HepG2 (cell line): Measurements from ENCODE around the gene CPNE5. TPM values are rescaled to one million over a fixed set of nuclear protein-coding genes. Genes with fewer than 3 reads are reported as not detected.

Experiments
- ATAC-seq: fragments of 200-7000 bp; cut with Tn5 transposase; 3 replicates; pipeline ENCODE4 v1.9.1; 2020; ENCODE audit warnings: mild to moderate bottlenecking, moderate library complexity
- BruUV-seq: library from RNA; stranded (reverse); fragments of 400-500 nt; replicated peaks from 2 replicates; lab custom pipeline; 2021; lab: Mats Ljungman, UMichigan
- CTCF ChIA-PET: fragments of 300-600 bp; formaldehyde crosslinking; extraction: SDS; loops from one replicate; lab custom pipeline; 2021; ENCODE audit warnings: low total read pairs, inconsistent platforms, low intra/inter-chr PET ratio; lab: Yijun Ruan, JAX
- POLR2A ChIA-PET: fragments of 350-600 bp; sonication (Branson Sonifier 250); formaldehyde crosslinking; loops from one replicate; lab custom pipeline; 2020; ENCODE audit warnings: antibody characterized with exemption, inconsistent platforms; lab: Yijun Ruan, JAX
- DNase-seq: peaks from one replicate; pipeline ENCODE4 v3.0.0-alpha.2; 2015; ENCODE audit warnings: low spot score
- FAIRE-seq: peaks from 3 replicates; lab custom pipeline; 2011; peaks lifted over from hg19 to GRCh38; lab: Jason Lieb, UNC
- H2AFZ ChIP-seq: one replicate; pipeline ENCODE4 v1.6.1; 2011; ENCODE audit warnings: low read length, inconsistent platforms
- H3K27ac ChIP-seq: fragments of 300-600 bp; 3 replicates; pipeline ENCODE4 v1.8.0; 2011; ENCODE audit warnings: mixed run types, mild to moderate bottlenecking, mixed read lengths, low read length, inconsistent platforms; ENCODE audit not compliant: insufficient read depth; ENCODE audit errors: extremely low read length
- H3K27me3 ChIP-seq, 2 experiments: fragments of 200-600 bp in 1 of 2; 2 replicates in 1 of 2; 3 replicates in 1 of 2; pipeline versions ENCODE4 v1.6.0 to v1.8.0; 2011; ENCODE audit warnings: low read length in 2 of 2, mild to moderate bottlenecking in 2 of 2, moderate library complexity in 2 of 2, inconsistent platforms in 1 of 2; ENCODE audit not compliant: insufficient read depth in 2 of 2, control insufficient read depth in 1 of 2
- H3K36me3 ChIP-seq, 2 experiments: fragments of 200-600 bp in 1 of 2; replicated peaks in 1 of 2; 2 replicates in 1 of 2; 3 replicates in 1 of 2; pipeline versions ENCODE4 v1.5.1 to v1.8.0; 2011; ENCODE audit warnings: low read length in 2 of 2, inconsistent platforms in 1 of 2; ENCODE audit not compliant: insufficient read depth in 2 of 2, control insufficient read depth in 1 of 2
- H3K4me1 ChIP-seq: 2 replicates; pipeline ENCODE4 v1.5.1; 2012; ENCODE audit warnings: low read length, inconsistent platforms; ENCODE audit not compliant: insufficient read depth
- H3K4me2 ChIP-seq: 2 replicates; pipeline ENCODE4 v1.6.0; 2011; ENCODE audit warnings: low read depth, low read length, inconsistent platforms
- H3K4me3 ChIP-seq, 3 experiments: fragments of 200-600 bp in 1 of 3; sonication (generic), shearing (Covaris generic) in 1 of 3; replicated peaks in 1 of 3; 2 replicates each; pipeline ENCODE4 v1.5.1; 2011 to 2016; ENCODE audit warnings: low read length in 3 of 3, inconsistent platforms in 2 of 3, low read depth in 2 of 3, mild to moderate bottlenecking in 2 of 3, control low read depth in 1 of 3, mixed read lengths in 1 of 3; ENCODE audit not compliant: insufficient read depth in 1 of 3
- H3K79me2 ChIP-seq: one replicate; pipeline ENCODE4 v1.6.1; 2011; ENCODE audit warnings: low read length, inconsistent platforms; ENCODE audit not compliant: insufficient read depth
- H3K9ac ChIP-seq: 2 replicates; pipeline ENCODE4 v1.6.0; 2011; ENCODE audit warnings: mild to moderate bottlenecking, low read depth, low read length, inconsistent platforms; ENCODE audit not compliant: insufficient read depth
- H3K9me3 ChIP-seq: 2 replicates; pipeline ENCODE4 v1.5.1; 2012; ENCODE audit warnings: mild to moderate bottlenecking, low read length
- H4K20me1 ChIP-seq: 2 replicates; pipeline ENCODE4 v1.6.0; 2011; ENCODE audit warnings: inconsistent platforms, mild to moderate bottlenecking, low read length, moderate library complexity; ENCODE audit not compliant: insufficient read depth
- BRD4 ChIP-seq: sonication (generic); formaldehyde crosslinking; IDR thresholded peaks from 2 replicates; pipeline ENCODE4 v1.4.0; 2020; ENCODE audit warnings: missing genetic modification reagents
- ETV5 ChIP-seq: IDR thresholded peaks from 2 replicates; pipeline ENCODE4 v1.6.1; 2018; ENCODE audit warnings: missing biosample characterization, missing genetic modification reagents, inconsistent platforms, borderline replicate concordance
- HBP1 ChIP-seq: IDR thresholded peaks from 2 replicates; pipeline ENCODE4 v1.6.1; 2016; ENCODE audit warnings: low read depth, control low read depth
- HOXA5 ChIP-seq: sonication (generic); formaldehyde crosslinking; IDR thresholded peaks from 2 replicates; pipeline ENCODE4 v1.4.0; 2020; ENCODE audit warnings: missing genetic modification reagents
- PLRG1 ChIP-seq: fragments of 450-650 bp; conservative IDR thresholded peaks from 2 replicates; pipeline ENCODE4 v1.6.1; 2016
- RFX5 ChIP-seq: IDR thresholded peaks from 2 replicates; pipeline ENCODE4 v1.6.1; 2011; ENCODE audit warnings: low read depth, low read length, improper control_type of control experiment
- RFXANK ChIP-seq: IDR thresholded peaks from 2 replicates; pipeline ENCODE4 v1.6.1; 2016
- SMYD3 ChIP-seq: sonication (generic); formaldehyde crosslinking; IDR thresholded peaks from 2 replicates; pipeline ENCODE4 v1.8.1; 2023; ENCODE audit warnings: mild to moderate bottlenecking, missing genetic modification reagents
- SNAI1 ChIP-seq: sonication (generic); formaldehyde crosslinking; IDR thresholded peaks from 2 replicates; pipeline ENCODE4 v1.5.0; 2020; ENCODE audit warnings: mild to moderate bottlenecking, missing genetic modification reagents, borderline replicate concordance
- TEF ChIP-seq: sonication (generic); formaldehyde crosslinking; IDR thresholded peaks from 2 replicates; pipeline ENCODE4 v1.5.0; 2020; ENCODE audit warnings: missing genetic modification reagents
- ZBTB14 ChIP-seq: sonication (generic); formaldehyde crosslinking; IDR thresholded peaks from 2 replicates; pipeline ENCODE4 v1.4.0; 2020; ENCODE audit warnings: missing genetic modification reagents
- ZNF3 ChIP-seq: IDR thresholded peaks from 2 replicates; pipeline ENCODE4 v1.7.0; 2017; ENCODE audit warnings: inconsistent platforms
- ZNF333 ChIP-seq: sonication (generic); formaldehyde crosslinking; IDR thresholded peaks from 2 replicates; pipeline ENCODE4 v1.4.0; 2020; ENCODE audit warnings: mild to moderate bottlenecking, missing genetic modification reagents, borderline replicate concordance
- ZNF878 ChIP-seq: sonication (generic); formaldehyde crosslinking; IDR thresholded peaks from 2 replicates; pipeline ENCODE4 v1.8.1; 2023; ENCODE audit warnings: mild to moderate bottlenecking, missing genetic modification reagents, moderate library complexity
- WGBS: methylation state at CpG from one replicate; pipeline ENCODE4 v1.1.6; 2017; ENCODE audit warnings: low lambda C conversion rate; 5-methylcytosine and 5-hydroxymethylcytosine counted together
- in situ Hi-C: cut with HindIII; loops from 2 replicates; pipeline ENCODE4 v1.10.0; 2017; ENCODE audit warnings: low pct_unique_long_range_greater_than_20kb; ENCODE audit not compliant: extremely low pct_ligation_motif_present
- intact Hi-C: fragments of 100-400 bp; cut with micrococcal nuclease; formaldehyde crosslinking; loops from one replicate; pipeline ENCODE4 v1.10.0; 2022; ENCODE audit not compliant: unreplicated experiment
- polyA plus RNA-seq, 8 experiments: library from polyadenylated mRNA; depleted of rRNA in 3 of 8; stranded (reverse) in 7 of 8; unstranded in 1 of 8; fragments of >200 nt; fragmentation: Illumina TruSeq in 4 of 8; extraction: Trizol in 4 of 8; gene quantifications; 2 replicates each; pipeline versions ENCODE4 v1.2.1 to v1.2.3, GENCODE V29; 2011 to 2016; ENCODE audit warnings: low read depth in 4 of 8, missing spikeins in 1 of 8, mixed read lengths in 1 of 8; ENCODE audit not compliant: insufficient read depth in 1 of 8
- total RNA-seq, 5 experiments: library from RNA; depleted of rRNA; stranded (reverse); fragments of >200 nt; fragmentation: Illumina TruSeq; extraction: Trizol; gene quantifications; 2 replicates each; pipeline ENCODE4 v1.2.3, GENCODE V29; 2016; ENCODE audit warnings: low read depth in 1 of 5

The CPNE5 gene
- total and polyA plus RNA-seq, 2 of the 13 experiments (the other 11 are each of a cell fraction or from before 2014, with no cell fraction given): 0.16 TPM; not detected in 1

- H3K27me3 ChIP-seq: peaks cover 8 to 14% of the 10 kb centered on the region in 2 experiments
- POLR2A ChIA-PET: no interaction called here
- TF ChIP-seq ZNF3: no peak
- TF ChIP-seq ZNF333 (CRISPR knock-in tag): no peak
- TF ChIP-seq, all 625 proteins: peak for 0
- Histone ChIP-seq H3K27ac (no peak overlapping the region), H3K4me3 (no peak overlapping the region), H3K4me2 (no peak overlapping the region), H3K9ac (no peak overlapping the region), H3K79me2 (no peaks in the 10 kb centered on the region), H3K36me3 (no peaks in the 10 kb centered on the region), H3K9me3 (no peaks in the 10 kb centered on the region), H2AFZ (no peak overlapping the region), H4K20me1 (no peaks in the 10 kb centered on the region), H3K4me1 (peaks cover 28% of the 10 kb centered on the region)
- no TSS peak for BruUV-seq
- 62% methylated on average over 19 of the region's 19 CpGs for WGBS
- DNase-seq (no peak), ATAC-seq (no peak), FAIRE-seq (no peak)
- intact Hi-C loops (no loop called here), in situ Hi-C loops (no loop called here)
- CTCF ChIA-PET: no interaction called here
Measured at GRCh38 chr6:36844232-36845170, 5.3 kb upstream of the CPNE5 start.

- H4K20me1 ChIP-seq: no peaks in the 10 kb centered on the region
- ChIA-PET POLR2A (no interaction called here), CTCF (no interaction called here)
- ATAC-seq: no peak
- no peaks in the 10 kb centered on the region for H3K79me2 ChIP-seq
- no peak for DNase-seq
- H3K9ac ChIP-seq: no peak overlapping the region
- H3K36me3 ChIP-seq: no peaks in the 10 kb centered on the region
- peaks cover 25% of the 10 kb centered on the region for H3K4me1 ChIP-seq
- in situ Hi-C loops (no loop called here), intact Hi-C loops (no loop called here)
- no peak for FAIRE-seq
- 62% methylated on average over 4 of the region's 4 CpGs for WGBS
- peaks cover 15 to 27% of the 10 kb centered on the region in 2 experiments for H3K27me3 ChIP-seq
- no peak overlapping the region for H3K27ac ChIP-seq
- H3K9me3 ChIP-seq: no peaks in the 10 kb centered on the region
- H3K4me2 ChIP-seq: no peak overlapping the region
- BruUV-seq: no TSS peak
- no peak overlapping the region for H2AFZ ChIP-seq
- H3K4me3 ChIP-seq: no peak overlapping the region
- TF ChIP-seq RFXANK (CRISPR knock-in tag) (no peak), TEF (CRISPR knock-in tag) (no peak), BRD4 (CRISPR knock-in tag) (no peak), ETV5 (CRISPR knock-in tag) (no peak), SMYD3 (CRISPR knock-in tag) (no peak), RFX5 (no peak), SNAI1 (CRISPR knock-in tag) (no peak), ZNF878 (CRISPR knock-in tag) (no peak), HOXA5 (no peak), PLRG1 (no peak), ZBTB14 (CRISPR knock-in tag) (no peak), HBP1 (CRISPR knock-in tag) (no peak)
Measured at GRCh38 chr6:36843170-36843569, 3.9 kb upstream of the CPNE5 start.
